Neural cell (in vitro differentiated cells): ENCODE data around the gene SLCO4A1. TPM values are rescaled to one million over a fixed set of nuclear protein-coding genes. Genes with fewer than 3 reads are reported as not detected.
"Not testable (repeated sequence)": the region's sequence is repeated elsewhere in the genome, so short reads cannot be mapped to it uniquely, and the experiment has no call there.

Source experiments
- H2AFZ ChIP-seq: fragments of 200-600, 300-800 bp; sonication (generic), shearing (Covaris generic); 2 replicates; pipeline ENCODE4 v1.6.0; 2014; ENCODE audit warnings: low read depth, mild to moderate bottlenecking, antibody characterized with exemption, low read length, moderate library complexity
- H3F3A ChIP-seq: fragments of 200-600 bp; shearing (Covaris generic); 2 replicates; pipeline ENCODE4 v1.6.1; 2016; ENCODE audit warnings: mild to moderate bottlenecking, moderate library complexity, mixed read lengths, antibody characterized with exemption, low read length; ENCODE audit not compliant: insufficient read depth, poor library complexity, severe bottlenecking
- H3K27ac ChIP-seq: fragments of 200-600, 300-800 bp; sonication (generic), shearing (Covaris generic); 2 replicates; pipeline ENCODE4 v1.5.1; 2014; ENCODE audit warnings: mild to moderate bottlenecking, low read length, moderate library complexity
- H3K27me3 ChIP-seq: fragments of 300-800, 200-600 bp; sonication (generic), shearing (Covaris generic); 2 replicates; pipeline ENCODE4 v1.6.0; 2014; ENCODE audit warnings: mild to moderate bottlenecking, low read depth, low read length, moderate library complexity; ENCODE audit not compliant: insufficient read depth
- H3K36me3 ChIP-seq: fragments of 300-800, 200-600 bp; sonication (generic), shearing (Covaris generic); 2 replicates; pipeline ENCODE4 v1.5.1; 2014; ENCODE audit warnings: mild to moderate bottlenecking, antibody characterized with exemption, low read length, moderate library complexity; ENCODE audit not compliant: insufficient read depth
- H3K4me2 ChIP-seq: fragments of 300-800, 200-600 bp; sonication (generic), shearing (Covaris generic); 2 replicates; pipeline ENCODE4 v1.6.0; 2014; ENCODE audit warnings: mild to moderate bottlenecking, low read length
- H3K4me3 ChIP-seq: fragments of 300-800, 200-600 bp; sonication (generic), shearing (Covaris generic); 2 replicates; pipeline ENCODE4 v1.5.1; 2014; ENCODE audit warnings: mild to moderate bottlenecking, low read length, moderate library complexity
- H3K79me2 ChIP-seq: fragments of 200-600 bp; shearing (Covaris generic); replicated peaks from 2 replicates; pipeline ENCODE4 v1.6.0; 2014; ENCODE audit warnings: mild to moderate bottlenecking, low read length, moderate library complexity; ENCODE audit not compliant: insufficient read depth
- H3K9ac ChIP-seq: fragments of 300-800, 200-600 bp; sonication (generic), shearing (Covaris generic); 2 replicates; pipeline ENCODE4 v1.6.1; 2016; ENCODE audit warnings: mild to moderate bottlenecking, low read length, mixed read lengths
- H3K9me2 ChIP-seq: fragments of 200-600 bp; shearing (Covaris generic); 2 replicates; pipeline ENCODE4 v1.6.1; 2016; ENCODE audit warnings: mild to moderate bottlenecking, low read length, mixed read lengths; ENCODE audit not compliant: insufficient read depth
- H3K9me3 ChIP-seq: fragments of 200-600, 300-800 bp; sonication (generic), shearing (Covaris generic); 2 replicates; pipeline ENCODE4 v1.6.1; 2016; ENCODE audit warnings: mild to moderate bottlenecking, mixed run types, low read length, moderate library complexity, mixed read lengths
- H4K20me1 ChIP-seq: fragments of 200-600 bp; shearing (Covaris generic); 2 replicates; pipeline ENCODE4 v1.6.1; 2016; ENCODE audit warnings: mild to moderate bottlenecking, mixed run types; ENCODE audit not compliant: insufficient read depth
- EP300 ChIP-seq: fragments of 450-650 bp; conservative IDR thresholded peaks from 2 replicates; pipeline ENCODE4 v1.6.1; 2014; ENCODE audit warnings: antibody characterized with exemption, mild to moderate bottlenecking, moderate library complexity; ENCODE audit not compliant: poor library complexity, severe bottlenecking
- EZH2 ChIP-seq: fragments of 200-600, 300-800 bp; shearing (Covaris generic), sonication (generic); IDR thresholded peaks from 2 replicates; pipeline ENCODE4 v1.6.1; 2014; ENCODE audit warnings: antibody characterized with exemption, low read length, borderline replicate concordance, mild to moderate bottlenecking; ENCODE audit not compliant: insufficient read depth, poor library complexity, severe bottlenecking
- MXI1 ChIP-seq: fragments of 450-650 bp; conservative IDR thresholded peaks from 2 replicates; pipeline ENCODE4 v1.6.1; 2014; ENCODE audit warnings: antibody characterized with exemption, mild to moderate bottlenecking; ENCODE audit not compliant: poor library complexity, severe bottlenecking
- POLR2AphosphoS5 ChIP-seq: IDR thresholded peaks from 2 replicates; pipeline ENCODE4 v1.6.1; 2012
- RAD21 ChIP-seq: fragments of 450-650 bp; conservative IDR thresholded peaks from 2 replicates; pipeline ENCODE4 v1.6.1; 2014; ENCODE audit warnings: antibody characterized with exemption, mild to moderate bottlenecking, moderate library complexity
- REST ChIP-seq: IDR thresholded peaks from 2 replicates; pipeline ENCODE4 v1.6.1; 2012; ENCODE audit warnings: borderline replicate concordance
- SMC3 ChIP-seq: fragments of 450-650 bp; conservative IDR thresholded peaks from 2 replicates; pipeline ENCODE4 v1.6.1; 2014; ENCODE audit warnings: antibody characterized with exemption, mild to moderate bottlenecking, moderate library complexity; ENCODE audit not compliant: poor library complexity
- TAF1 ChIP-seq: IDR thresholded peaks from 2 replicates; pipeline ENCODE4 v1.6.1; 2012; ENCODE audit warnings: low read depth
- polyA plus RNA-seq: library from polyadenylated mRNA; depleted of rRNA; stranded (reverse); fragments of >200 nt; gene quantifications from 2 replicates; pipeline ENCODE4 v1.2.3, GENCODE V29; 2014
- TF ChIP-seq, protein P1 (sequence below): fragments of 450-650 bp; IDR thresholded peaks from 2 replicates; pipeline ENCODE4 v1.5.1; 2014; ENCODE audit warnings: antibody characterized with exemption, mild to moderate bottlenecking, moderate library complexity; ENCODE audit not compliant: poor library complexity, severe bottlenecking

The SLCO4A1 gene
- polyA plus RNA-seq, 1 donor from 2014 or later = 3.5 TPM

DNA sequence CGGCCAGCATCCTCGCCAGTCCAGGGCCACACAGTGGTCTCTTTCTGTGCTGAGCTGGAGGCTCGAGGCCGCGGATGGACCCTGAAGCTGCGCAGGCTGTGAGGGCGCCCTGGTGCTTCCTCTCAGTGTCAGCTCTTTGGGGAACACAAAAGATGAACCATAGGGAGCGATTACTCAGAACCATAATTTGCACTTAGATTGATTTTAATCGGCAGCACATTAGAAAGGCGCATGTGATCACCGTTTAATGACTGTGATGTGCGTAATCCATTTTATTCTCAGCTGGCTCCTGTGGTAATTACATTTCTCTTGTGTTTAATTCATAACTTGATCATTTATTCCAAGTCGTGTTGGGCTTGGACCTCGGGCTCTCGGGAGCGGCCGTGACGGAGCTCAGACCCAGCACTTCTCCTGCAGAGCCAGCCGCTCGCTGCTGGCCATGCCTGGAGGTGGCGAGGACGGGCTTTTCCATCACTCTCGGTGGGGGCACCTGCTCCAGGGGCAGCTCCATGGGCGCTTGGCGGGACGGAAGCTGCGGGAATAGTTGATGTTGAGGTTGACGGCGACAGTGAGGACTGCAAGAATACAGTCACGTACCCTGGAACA lies 40.7 kb downstream of the SLCO4A1 start:
- no peak overlapping the region for H2AFZ ChIP-seq
- H3K4me2 ChIP-seq = no peak overlapping the region
- no peaks in the 10 kb centered on the region for H3K9me3 ChIP-seq
- H3K27me3 ChIP-seq = no peaks in the 10 kb centered on the region
- H3K36me3 ChIP-seq = no peaks in the 10 kb centered on the region
- H3K4me3 ChIP-seq = no peak overlapping the region
- TF ChIP-seq EP300 = no peak
- TF ChIP-seq SMC3 = no peak
- TF ChIP-seq POLR2AphosphoS5 = no peak
- no peak for TF ChIP-seq RAD21
- TF ChIP-seq REST = no peak
- TF ChIP-seq TAF1 = no peak
- no peak for TF ChIP-seq EZH2
- no peak for TF ChIP-seq MXI1
- TF ChIP-seq, protein P1, sequence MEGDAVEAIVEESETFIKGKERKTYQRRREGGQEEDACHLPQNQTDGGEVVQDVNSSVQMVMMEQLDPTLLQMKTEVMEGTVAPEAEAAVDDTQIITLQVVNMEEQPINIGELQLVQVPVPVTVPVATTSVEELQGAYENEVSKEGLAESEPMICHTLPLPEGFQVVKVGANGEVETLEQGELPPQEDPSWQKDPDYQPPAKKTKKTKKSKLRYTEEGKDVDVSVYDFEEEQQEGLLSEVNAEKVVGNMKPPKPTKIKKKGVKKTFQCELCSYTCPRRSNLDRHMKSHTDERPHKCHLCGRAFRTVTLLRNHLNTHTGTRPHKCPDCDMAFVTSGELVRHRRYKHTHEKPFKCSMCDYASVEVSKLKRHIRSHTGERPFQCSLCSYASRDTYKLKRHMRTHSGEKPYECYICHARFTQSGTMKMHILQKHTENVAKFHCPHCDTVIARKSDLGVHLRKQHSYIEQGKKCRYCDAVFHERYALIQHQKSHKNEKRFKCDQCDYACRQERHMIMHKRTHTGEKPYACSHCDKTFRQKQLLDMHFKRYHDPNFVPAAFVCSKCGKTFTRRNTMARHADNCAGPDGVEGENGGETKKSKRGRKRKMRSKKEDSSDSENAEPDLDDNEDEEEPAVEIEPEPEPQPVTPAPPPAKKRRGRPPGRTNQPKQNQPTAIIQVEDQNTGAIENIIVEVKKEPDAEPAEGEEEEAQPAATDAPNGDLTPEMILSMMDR = no peak
- no peaks in the 10 kb centered on the region for H3K79me2 ChIP-seq
- no peaks in the 10 kb centered on the region for H4K20me1 ChIP-seq
- no peak overlapping the region for H3K27ac ChIP-seq
- peaks cover 7% of the 10 kb centered on the region for H3F3A ChIP-seq
- no peak overlapping the region for H3K9ac ChIP-seq
- no peaks in the 10 kb centered on the region for H3K9me2 ChIP-seq

DNA sequence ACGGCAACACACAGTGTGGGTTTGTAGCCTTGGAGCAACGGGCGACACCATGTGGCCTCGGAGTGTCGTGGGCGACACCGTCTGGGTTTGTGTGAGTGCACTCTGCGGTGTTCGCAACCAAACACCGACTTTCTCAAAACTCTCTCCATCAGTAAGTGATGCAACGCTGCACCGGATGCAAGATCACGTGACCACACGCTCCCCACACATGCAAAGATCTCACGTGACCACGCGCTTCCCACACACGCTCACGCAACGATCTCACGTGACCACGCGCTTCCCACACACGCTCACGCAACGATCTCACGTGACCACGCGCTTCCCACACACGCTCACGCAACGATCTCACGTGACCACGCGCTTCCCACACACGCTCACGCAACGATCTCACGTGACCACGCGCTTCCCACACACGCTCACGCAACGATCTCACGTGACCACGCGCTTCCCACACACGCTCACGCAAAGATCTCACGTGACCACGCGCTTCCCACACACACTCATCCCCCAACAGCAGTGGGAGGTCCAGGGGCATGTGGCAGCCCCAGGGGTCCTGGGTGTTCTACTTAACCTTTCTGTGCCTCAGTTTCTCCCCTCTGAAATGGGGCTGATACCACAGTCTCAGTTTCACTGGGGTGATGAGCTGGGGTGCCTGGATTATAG lies 41.5 kb downstream of the SLCO4A1 start:
- H3F3A ChIP-seq, H3K27me3 ChIP-seq, H3K4me3 ChIP-seq, H3K4me2 ChIP-seq, H3K36me3 ChIP-seq, H3K9ac ChIP-seq, H4K20me1 ChIP-seq, H3K79me2 ChIP-seq, H2AFZ ChIP-seq, H3K9me3 ChIP-seq, H3K27ac ChIP-seq, H3K9me2 ChIP-seq: not testable (repeated sequence)
